Superior temporal gyrus (tissue), 1 donor: ENCODE measurements around the gene FAM163B.
A peak's percentile ranks its signal among the peaks of the same experiment; 100 is the strongest.

Experiments used
- DNase-seq: peaks from one replicate; pipeline ENCODE4 v3.0.0-alpha.2; 2016; ENCODE audit errors: extremely low spot score

FAM163B gene

DNA sequence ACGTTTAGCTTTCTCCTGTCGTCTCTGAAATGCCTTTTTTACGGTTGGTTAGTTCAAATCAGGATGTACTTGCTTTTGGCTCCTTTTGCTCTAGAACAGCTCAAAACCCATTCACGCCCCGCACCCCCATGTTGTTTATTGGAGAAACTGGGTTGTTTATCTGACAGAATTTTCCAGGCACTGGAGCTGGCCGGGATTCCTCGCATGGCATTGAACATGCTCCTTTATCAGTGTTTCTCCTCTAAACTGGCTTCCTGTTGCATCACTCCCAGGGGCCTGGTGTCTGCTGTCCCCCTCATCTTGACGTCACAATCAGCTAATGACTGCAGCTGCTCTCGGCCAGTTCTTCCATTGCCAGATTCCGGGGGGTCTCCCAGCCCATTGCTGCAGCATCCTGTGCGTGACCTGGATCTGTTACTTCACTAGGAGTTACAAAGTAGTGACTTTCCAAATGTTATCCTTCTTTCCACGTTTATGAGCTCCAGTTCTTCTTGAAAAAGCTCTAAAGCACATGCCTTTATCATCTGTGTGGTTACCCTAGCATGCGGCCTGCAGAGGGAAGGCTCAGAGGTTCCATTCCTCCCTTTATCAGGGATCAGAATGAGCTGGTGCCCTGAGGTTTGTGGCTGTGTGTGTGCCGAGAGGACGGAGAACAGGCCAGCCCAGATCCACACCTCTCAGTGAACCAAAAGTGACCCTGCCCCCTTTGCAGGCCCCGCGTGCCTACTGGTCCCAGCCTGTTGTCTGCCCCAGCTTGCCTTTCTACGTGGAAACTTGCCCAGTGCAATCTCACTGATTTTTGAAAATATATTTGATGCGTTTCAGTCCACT is 27.5 kb downstream of the FAM163B start:
- DNase-seq: no peak

DNA sequence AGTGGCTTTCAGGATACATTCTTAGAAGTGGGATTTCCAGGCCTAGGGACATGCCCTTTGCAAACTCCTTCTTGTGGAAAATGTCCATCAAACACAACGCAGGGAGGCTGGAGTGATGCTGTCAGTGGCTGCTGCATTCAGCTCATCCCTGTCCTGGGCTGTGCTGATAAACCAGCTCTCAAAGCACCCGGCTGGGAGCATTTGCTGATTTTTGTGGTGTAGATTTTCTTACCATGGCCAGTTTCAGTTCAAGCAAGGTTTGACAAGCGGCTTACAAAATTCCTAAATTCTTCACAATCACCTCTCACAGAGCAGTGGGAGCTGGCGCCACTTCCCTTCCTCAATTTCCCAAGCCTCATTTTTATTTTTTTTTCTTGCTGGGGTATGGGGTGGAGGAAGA is 28.2 kb downstream of the FAM163B start:
- no peak for DNase-seq

DNA sequence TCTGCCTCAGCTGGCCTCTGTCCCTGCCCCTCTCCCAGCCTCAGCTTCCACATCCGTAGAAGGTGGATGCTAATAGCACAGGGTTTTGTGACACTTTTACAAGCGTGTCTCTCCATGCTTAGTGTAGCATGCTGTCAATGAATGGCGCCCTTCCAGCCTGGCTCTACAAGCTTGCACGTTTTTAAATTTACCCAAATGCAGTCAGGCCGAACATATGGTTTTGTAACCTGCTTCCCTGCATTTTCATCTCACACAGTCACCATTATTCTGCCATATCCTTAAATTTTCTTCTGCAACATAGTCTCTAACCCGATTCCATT is 28.8 kb downstream of the FAM163B start:
- peak; percentile 56 for DNase-seq

DNA sequence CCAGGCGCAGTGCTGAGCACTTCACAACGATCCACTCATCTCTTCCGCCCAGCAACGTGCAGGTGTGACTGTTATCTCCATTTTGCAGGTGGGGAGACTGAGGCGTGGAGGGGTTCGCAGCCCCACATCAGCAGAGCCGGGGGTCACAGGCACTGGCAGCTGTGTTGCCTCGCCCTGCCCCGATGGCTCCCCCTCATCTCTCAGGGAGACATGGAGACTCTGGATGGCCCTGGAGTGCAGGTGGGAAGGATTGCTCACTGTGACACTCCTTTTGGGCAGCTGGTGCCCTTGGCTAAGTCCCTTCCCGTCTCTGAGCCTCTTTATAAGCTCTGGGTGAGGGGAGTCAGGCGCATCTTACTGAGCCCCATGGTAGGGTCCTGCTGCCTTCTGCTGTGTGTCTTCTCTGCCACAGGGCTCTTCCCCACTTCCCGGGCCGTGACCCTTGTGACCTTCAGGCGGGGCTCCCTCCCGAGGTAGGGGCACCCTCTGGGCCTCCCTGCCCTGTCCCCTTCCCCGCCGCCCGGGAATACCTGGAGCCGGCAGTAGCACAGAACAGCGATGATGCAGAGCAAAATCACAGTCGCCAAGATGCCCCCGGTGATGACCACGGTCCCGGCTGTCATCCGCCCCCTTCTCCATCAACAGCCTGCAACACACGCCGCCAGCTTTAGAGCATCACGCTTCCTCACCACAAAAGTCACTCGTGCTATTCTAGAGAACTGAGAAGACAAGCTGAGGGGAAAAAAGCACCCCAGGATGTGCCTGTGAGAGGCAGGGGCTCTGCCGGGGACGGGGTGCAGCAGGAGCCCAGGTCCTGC is 29.4 kb downstream of the FAM163B start:
- no peak for DNase-seq

GRCh38 chr9:133578524-133579441 is 30.4 kb downstream of the FAM163B start:
- no peak for DNase-seq

- DNase-seq: no peak
Observed at GRCh38 chr9:133577737-133578112, 31.5 kb downstream of the FAM163B start.

GRCh38 chr9:133576875-133577736 is 32.1 kb downstream of the FAM163B start:
- DNase-seq: no peak

DNA sequence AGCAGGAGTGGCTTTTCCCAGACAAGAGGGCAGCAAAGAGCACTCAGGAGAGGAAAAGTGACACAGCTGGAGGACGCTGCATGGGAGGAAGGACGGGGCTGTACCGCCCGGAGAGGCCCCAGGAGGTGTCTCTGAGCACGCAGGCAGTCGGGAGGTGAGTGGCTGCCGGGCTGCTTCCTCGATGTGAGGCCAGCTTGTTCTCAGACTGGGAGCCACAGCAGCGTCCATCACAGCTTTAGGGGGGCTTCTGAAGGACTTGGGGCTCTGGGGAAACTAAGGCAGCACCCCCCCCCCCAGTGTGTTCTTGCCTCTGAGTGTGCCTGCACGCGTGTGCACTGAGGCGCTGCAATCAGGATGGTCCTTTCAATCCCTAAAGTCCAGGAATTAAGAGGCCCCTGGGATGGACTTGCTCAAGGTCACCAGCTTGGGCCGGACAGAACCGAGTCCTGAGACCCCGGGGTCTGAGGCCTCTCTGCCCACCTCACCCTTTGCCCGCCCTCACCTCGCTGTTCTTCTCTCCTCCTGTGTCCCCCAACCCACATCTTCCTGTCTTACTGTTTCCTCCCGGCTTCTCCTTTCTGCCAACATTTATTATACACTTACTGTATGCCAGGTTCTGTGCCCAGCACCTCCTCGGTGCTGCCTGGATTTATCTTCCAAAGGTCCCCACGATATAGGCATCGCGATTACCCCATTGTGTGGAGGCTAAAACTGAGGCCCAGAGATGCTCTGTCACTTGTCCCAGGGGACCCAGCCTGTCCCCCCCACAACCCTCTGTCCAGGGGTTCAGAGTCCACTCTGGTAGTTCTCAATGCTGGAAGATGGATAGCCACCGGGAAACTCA is 32.9 kb downstream of the FAM163B start:
- no peak for DNase-seq

GRCh38 chr9:133575186-133576030 is 33.8 kb downstream of the FAM163B start:
- DNase-seq: no peak

- no peak for DNase-seq
Observed at GRCh38 chr9:133574771-133575170, 34.4 kb downstream of the FAM163B start.

- DNase-seq: no peak
Observed at GRCh38 chr9:133573791-133574515, 35.2 kb downstream of the FAM163B start.

GRCh38 chr9:133572821-133573361 is 36.3 kb downstream of the FAM163B start:
- peak; percentile 76 for DNase-seq

GRCh38 chr9:133571896-133572595 is 37.1 kb downstream of the FAM163B start:
- no peak for DNase-seq

GRCh38 chr9:133571391-133571890 is 37.7 kb downstream of the FAM163B start:
- DNase-seq: no peak

DNA sequence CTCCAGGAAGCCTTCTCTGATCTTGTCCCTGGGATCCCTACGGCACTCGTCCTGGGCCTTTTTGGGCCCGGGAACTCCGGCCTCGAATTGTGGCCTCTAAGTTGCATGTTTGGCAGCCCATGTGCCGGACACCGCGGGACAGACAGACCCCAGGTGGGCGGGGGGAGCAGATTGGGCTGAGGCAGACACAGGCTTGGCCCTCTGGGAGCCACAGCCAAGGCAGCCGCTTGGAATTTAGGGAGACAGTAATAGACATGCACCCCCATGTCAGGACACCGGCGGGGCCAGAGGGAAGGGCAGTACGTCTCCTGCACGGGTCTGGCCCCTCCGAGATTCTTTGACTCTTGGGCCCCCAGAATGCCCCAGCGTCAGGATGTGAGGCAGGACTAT is 38.5 kb downstream of the FAM163B start:
- no peak for DNase-seq

GRCh38 chr9:133569891-133570690 is 39.1 kb downstream of the FAM163B start:
- DNase-seq: no peak
